CD4-positive, alpha-beta T cell (primary cell): Measurements from ENCODE around the gene HAGH. TPM values are rescaled to one million over a fixed set of nuclear protein-coding genes. Genes with fewer than 3 reads are reported as not detected.

Experiments used
- ATAC-seq: fragments of 200-7000 bp; cut with Tn5 transposase; one replicate; pipeline ENCODE4 v1.10.0; 2022; ENCODE audit warnings: mild to moderate bottlenecking; ENCODE audit not compliant: poor library complexity
- CTCF ChIA-PET: fragments of 350-600 bp; sonication (Branson Sonifier 250); formaldehyde crosslinking; loops from one replicate; lab custom pipeline; 2021; ENCODE audit warnings: antibody characterized with exemption, inconsistent platforms; lab: Charles Lee
- POLR2A ChIA-PET: fragments of 350-600 bp; sonication (Branson Sonifier 250); formaldehyde crosslinking; loops from one replicate; lab custom pipeline; 2021; ENCODE audit warnings: antibody characterized with exemption, inconsistent platforms; lab: Charles Lee
- DNase-seq, 14 experiments: peaks; one replicate each; pipeline ENCODE4 v3.0.0-alpha.2; 2013 to 2020; ENCODE audit warnings: mixed read lengths in 2 of 14
- H3K27ac ChIP-seq, 2 donors: one replicate each; pipeline versions ENCODE4 v1.5.1 to v1.7.0; 2013; ENCODE audit warnings: low read length in 2 of 2, low read depth in 1 of 2, mild to moderate bottlenecking in 1 of 2
- H3K27me3 ChIP-seq, 2 experiments: 1 replicate in 1 of 2; 2 replicates in 1 of 2; pipeline versions ENCODE4 v1.6.1 to v1.7.0; 2013; ENCODE audit warnings: low read length in 2 of 2, control low read depth in 1 of 2, mild to moderate bottlenecking in 1 of 2, moderate library complexity in 1 of 2; ENCODE audit not compliant: insufficient read depth in 2 of 2, control insufficient read depth in 1 of 2
- H3K36me3 ChIP-seq: one replicate; pipeline ENCODE4 v1.6.1; 2013; ENCODE audit warnings: low read length, control low read depth; ENCODE audit not compliant: insufficient read depth
- H3K4me1 ChIP-seq: one replicate; pipeline ENCODE4 v1.6.1; 2013; ENCODE audit warnings: low read length, control low read depth; ENCODE audit not compliant: insufficient read depth
- H3K4me3 ChIP-seq: one replicate; pipeline ENCODE4 v1.5.1; 2013; ENCODE audit warnings: mild to moderate bottlenecking, low read length, moderate library complexity
- H3K9me3 ChIP-seq, 2 experiments: 1 replicate in 1 of 2; 2 replicates in 1 of 2; pipeline versions ENCODE4 v1.6.1 to v1.7.0; 2013; ENCODE audit warnings: low read length in 2 of 2, mild to moderate bottlenecking in 2 of 2, control low read depth in 1 of 2, moderate library complexity in 1 of 2; ENCODE audit not compliant: control insufficient read depth in 1 of 2, insufficient read depth in 1 of 2
- H3K27ac Mint-ChIP-seq: one replicate; pipeline ENCODE4 v1.8.0; 2020; ENCODE audit warnings: mixed read lengths
- H3K27me3 Mint-ChIP-seq: one replicate; pipeline ENCODE4 v1.8.0; 2021; ENCODE audit warnings: mixed read lengths
- H3K36me3 Mint-ChIP-seq: one replicate; pipeline ENCODE4 v1.8.0; 2021; ENCODE audit warnings: low read depth, mixed read lengths
- H3K4me1 Mint-ChIP-seq: one replicate; pipeline ENCODE4 v1.8.0; 2021; ENCODE audit warnings: low read depth, mixed read lengths
- H3K4me3 Mint-ChIP-seq: one replicate; pipeline ENCODE4 v1.8.0; 2020; ENCODE audit warnings: mild to moderate bottlenecking, mixed read lengths
- H3K9me3 Mint-ChIP-seq: one replicate; pipeline ENCODE4 v1.8.0; 2020; ENCODE audit warnings: mixed read lengths
- intact Hi-C, 2 experiments: fragments of 100-400 bp; cut with DNase I in 1 of 2; cut with micrococcal nuclease in 1 of 2; formaldehyde crosslinking; loops; one replicate each; pipeline versions ENCODE4 v1.15.1 to v1.9.0; 2023 to 2025; cut with DNase I, micrococcal nuclease
- total RNA-seq, 174 experiments: library from RNA in 2 of 174; stranded (reverse) in 2 of 174; gene quantifications; one replicate each; pipeline ENCODE4 v1.2.3 and lab custom pipeline; 2021 to 2026
- TF ChIP-seq, protein P1 (sequence below): fragments of 200-600 bp; IDR thresholded peaks from one replicate; pipeline ENCODE4 v1.8.0; 2022; ENCODE audit warnings: antibody characterized with exemption, mild to moderate bottlenecking

HAGH gene
- total RNA-seq, 2 experiments from 2014 or later = 20.9 to 22.7 TPM

DNA sequence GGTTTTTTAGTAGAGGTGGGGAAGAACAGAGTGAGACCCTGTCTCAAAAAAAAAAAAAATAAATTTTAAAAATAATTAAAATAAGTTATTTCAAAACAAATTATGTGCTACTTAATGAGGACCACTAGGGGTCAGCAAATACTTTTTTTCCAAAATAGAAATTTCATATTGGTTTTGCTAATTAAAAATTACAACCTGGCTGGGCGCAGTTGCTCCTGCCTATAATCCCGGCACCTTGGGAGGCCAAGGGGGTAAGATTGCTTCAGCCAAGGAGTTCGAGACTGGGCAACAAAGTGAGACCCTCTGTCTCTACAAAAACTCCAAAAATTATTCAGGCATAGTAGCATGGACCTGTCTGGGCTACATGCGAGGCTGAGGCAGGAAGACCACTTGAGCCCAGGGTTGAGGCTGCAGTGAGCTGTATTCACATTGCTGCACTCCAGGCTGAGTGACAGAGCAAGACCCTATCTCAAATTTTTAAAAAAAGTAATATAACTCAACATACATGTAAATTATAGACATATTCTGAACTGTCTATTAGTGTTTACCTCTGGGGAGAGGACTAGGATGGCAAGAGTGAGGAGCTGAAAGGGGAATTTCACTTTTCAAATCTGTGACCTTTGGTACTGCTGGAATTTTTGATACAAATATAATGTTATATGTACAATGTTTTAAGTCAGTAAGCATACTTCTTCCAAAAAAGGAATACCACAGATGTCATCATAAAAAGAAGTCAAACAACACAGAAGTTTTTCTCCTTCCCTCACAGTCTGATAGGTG lies 37.2 kb upstream of the HAGH start:
- H3K4me3 ChIP-seq = no peak overlapping the region
- no peaks in the 10 kb centered on the region for H3K9me3 ChIP-seq
- H3K4me3 Mint-ChIP-seq = no peak overlapping the region
- H3K27ac Mint-ChIP-seq = no peak overlapping the region
- intact Hi-C loops = loop anchor here (1.0 to 10.0 kb wide), 4 partner anchors 37 to 291 kb away; partner anchors contain the start of genes FAHD1 (in 1 of the 2), HAGH (in 1 of the 2) and TRAF7 (in 1 of the 2)
- H3K9me3 Mint-ChIP-seq = no peaks in the 10 kb centered on the region
- TF ChIP-seq, protein P1, sequence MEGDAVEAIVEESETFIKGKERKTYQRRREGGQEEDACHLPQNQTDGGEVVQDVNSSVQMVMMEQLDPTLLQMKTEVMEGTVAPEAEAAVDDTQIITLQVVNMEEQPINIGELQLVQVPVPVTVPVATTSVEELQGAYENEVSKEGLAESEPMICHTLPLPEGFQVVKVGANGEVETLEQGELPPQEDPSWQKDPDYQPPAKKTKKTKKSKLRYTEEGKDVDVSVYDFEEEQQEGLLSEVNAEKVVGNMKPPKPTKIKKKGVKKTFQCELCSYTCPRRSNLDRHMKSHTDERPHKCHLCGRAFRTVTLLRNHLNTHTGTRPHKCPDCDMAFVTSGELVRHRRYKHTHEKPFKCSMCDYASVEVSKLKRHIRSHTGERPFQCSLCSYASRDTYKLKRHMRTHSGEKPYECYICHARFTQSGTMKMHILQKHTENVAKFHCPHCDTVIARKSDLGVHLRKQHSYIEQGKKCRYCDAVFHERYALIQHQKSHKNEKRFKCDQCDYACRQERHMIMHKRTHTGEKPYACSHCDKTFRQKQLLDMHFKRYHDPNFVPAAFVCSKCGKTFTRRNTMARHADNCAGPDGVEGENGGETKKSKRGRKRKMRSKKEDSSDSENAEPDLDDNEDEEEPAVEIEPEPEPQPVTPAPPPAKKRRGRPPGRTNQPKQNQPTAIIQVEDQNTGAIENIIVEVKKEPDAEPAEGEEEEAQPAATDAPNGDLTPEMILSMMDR = peak; percentile 71
- no peak overlapping the region for H3K27ac ChIP-seq
- CTCF ChIA-PET = interaction anchor here (1.2 kb wide), 1 partner anchor 140 kb away, joined by 3 read pairs; no protein-coding TSS in a partner anchor
- no peaks in the 10 kb centered on the region for H3K4me1 ChIP-seq
- peaks cover 47% of the 10 kb centered on the region for H3K27me3 Mint-ChIP-seq
- DNase-seq = peak in 4 of 14 experiments; percentile 4 to 67 (median 52)
- H3K4me1 Mint-ChIP-seq = no peaks in the 10 kb centered on the region
- POLR2A ChIA-PET = interaction anchor here (1.2 kb wide), 1 partner anchor 81 kb away, joined by 3 read pairs; the partner anchor contains the start of genes NUBP2 and SPSB3
- peak; percentile 34 for ATAC-seq
- H3K36me3 ChIP-seq = no peaks in the 10 kb centered on the region
- no peaks in the 10 kb centered on the region for H3K36me3 Mint-ChIP-seq
- peaks cover 0 to 8% of the 10 kb centered on the region in 2 experiments for H3K27me3 ChIP-seq

DNA sequence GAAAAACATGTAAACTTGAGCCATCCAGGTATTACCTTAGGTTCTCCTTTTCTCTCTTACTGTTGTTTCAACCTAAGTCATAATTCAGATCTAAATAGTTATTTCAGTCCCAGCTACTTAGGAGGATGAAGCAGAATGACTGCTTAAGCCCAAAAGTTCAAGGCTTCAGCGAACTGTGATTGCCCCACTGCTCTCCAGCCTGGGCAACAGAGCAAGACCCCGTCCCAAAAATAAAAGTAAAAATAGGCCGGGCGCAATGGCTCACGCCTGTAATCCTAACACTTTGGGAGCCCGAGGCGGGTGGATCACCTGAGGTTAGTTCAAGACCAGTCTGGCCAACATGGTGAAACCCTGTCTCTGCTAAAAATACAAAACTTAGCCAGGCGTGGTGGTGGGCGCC lies 35.8 kb upstream of the HAGH start:
- H3K27ac ChIP-seq = no peak overlapping the region
- no peaks in the 10 kb centered on the region for H3K4me1 ChIP-seq
- intact Hi-C loops = loop anchor here (2.0 to 10.0 kb wide), 3 partner anchors 36 to 292 kb away; partner anchors contain the start of genes FAHD1 (in 1 of the 2), HAGH (in 1 of the 2) and TRAF7 (in 1 of the 2)
- Mint-ChIP-seq H3K36me3 (no peaks in the 10 kb centered on the region), H3K27ac (no peak overlapping the region), H3K27me3 (peaks cover 59% of the 10 kb centered on the region), H3K4me3 (no peak overlapping the region), H3K4me1 (no peaks in the 10 kb centered on the region), H3K9me3 (no peaks in the 10 kb centered on the region)
- H3K4me3 ChIP-seq = no peak overlapping the region
- no peaks in the 10 kb centered on the region for H3K36me3 ChIP-seq
- TF ChIP-seq, protein P1 = no peak
- H3K9me3 ChIP-seq = no peaks in the 10 kb centered on the region
- CTCF ChIA-PET = interaction anchor here (1.3 kb wide), 1 partner anchor 67 kb away, joined by 3 read pairs; no protein-coding TSS in a partner anchor
- peaks cover 4 to 8% of the 10 kb centered on the region in 2 experiments for H3K27me3 ChIP-seq
- POLR2A ChIA-PET = no interaction called here
- DNase-seq (no peak), ATAC-seq (no peak)

DNA sequence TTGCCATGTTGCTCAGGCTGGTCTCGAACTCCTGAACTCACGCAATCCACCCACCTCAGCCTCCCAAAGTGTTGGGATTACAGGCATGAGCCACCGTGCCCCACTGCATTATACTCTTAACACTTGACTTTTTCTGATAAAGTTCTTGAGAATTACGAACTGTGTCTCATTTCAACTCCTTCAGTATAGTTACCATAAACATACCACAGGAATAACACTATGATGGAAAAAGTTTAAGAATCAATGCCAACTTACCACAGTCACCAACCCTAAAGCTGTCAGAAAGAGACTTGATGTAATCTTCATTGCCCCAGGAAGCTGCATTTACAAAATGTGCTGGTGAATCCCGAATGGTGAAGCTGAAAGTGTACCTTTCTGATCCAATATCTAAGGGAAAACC lies 35.1 kb upstream of the HAGH start:
- H3K36me3 Mint-ChIP-seq = no peaks in the 10 kb centered on the region
- Histone ChIP-seq H3K36me3 (no peaks in the 10 kb centered on the region), H3K4me3 (no peak overlapping the region), H3K27me3 (peaks cover 4 to 8% of the 10 kb centered on the region in 2 experiments), H3K9me3 (no peaks in the 10 kb centered on the region), H3K4me1 (no peaks in the 10 kb centered on the region), H3K27ac (no peak overlapping the region)
- no peak overlapping the region for H3K27ac Mint-ChIP-seq
- POLR2A ChIA-PET = no interaction called here
- TF ChIP-seq, protein P1 = no peak
- peaks cover 61% of the 10 kb centered on the region for H3K27me3 Mint-ChIP-seq
- H3K9me3 Mint-ChIP-seq = no peaks in the 10 kb centered on the region
- H3K4me1 Mint-ChIP-seq = no peaks in the 10 kb centered on the region
- intact Hi-C loops = loop anchor here (2.0 to 10.0 kb wide), 3 partner anchors 35 to 293 kb away; partner anchors contain the start of genes FAHD1 (in 1 of the 2), HAGH (in 1 of the 2) and TRAF7 (in 1 of the 2)
- no peak overlapping the region for H3K4me3 Mint-ChIP-seq
- no peak for DNase-seq
- ATAC-seq = no peak
- CTCF ChIA-PET = interaction anchor here (1.3 kb wide), 1 partner anchor 67 kb away, joined by 3 read pairs; no protein-coding TSS in a partner anchor
